Measurements from ENCODE around the gene LRRK2.

LRRK2 gene

DNA sequence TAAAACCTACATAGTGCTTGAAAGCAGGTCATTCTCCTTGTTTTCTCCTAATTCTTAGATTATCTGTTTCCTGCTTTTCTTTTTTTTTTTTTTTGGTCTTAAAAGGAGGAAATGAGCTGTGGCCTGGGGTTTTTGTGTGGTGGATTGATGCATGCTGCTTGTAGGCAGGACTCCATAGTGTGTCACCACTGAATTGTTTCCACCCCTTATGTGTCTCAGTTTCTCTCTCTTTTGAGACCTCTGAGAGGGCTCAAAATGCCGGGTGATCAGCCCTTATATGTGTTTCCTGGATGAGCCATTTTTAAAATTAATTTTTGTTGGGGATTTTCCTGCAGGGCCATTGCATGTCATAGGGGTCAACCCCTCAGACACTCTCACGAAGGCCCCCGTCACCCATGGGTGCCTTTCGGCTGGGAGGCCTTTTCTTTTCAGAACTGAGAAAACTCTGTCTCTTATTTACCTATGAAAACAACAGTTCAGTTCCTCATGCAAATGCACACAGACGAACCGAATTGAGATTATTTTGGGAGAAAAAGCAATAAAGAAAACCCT lies 32.0 kb upstream of the LRRK2 start:
- peak; percentile 67 for FAIRE-seq
- TF ChIP-seq TAF1 (IDR thresholded peaks at IDR 0.05; ENCODE audit: low read depth, low read length) (no peak), POLR2A (IDR thresholded peaks at IDR 0.05; ENCODE audit: low read depth, low read length) (no peak), POLR2AphosphoS5 (IDR thresholded peaks at IDR 0.05; ENCODE audit: low read depth, low read length) (no peak), POU2F2 (IDR thresholded peaks at IDR 0.05; ENCODE audit: low read depth, low read length) (peak; percentile 53; the same call in 1 of the 2 replicates), PAX5 (IDR thresholded peaks at IDR 0.05; ENCODE audit: insufficient read depth, low read length, severe bottlenecking) (peak; percentile 86), SPI1 (IDR thresholded peaks at IDR 0.05; ENCODE audit: low read depth, low read length) (peak; percentile 73)
- DNase-seq (ENCODE audit: insufficient read length, low spot score) = no peak

GRCh38 chr12:40194846-40195245 lies 30.0 kb upstream of the LRRK2 start:
- FAIRE-seq = peak; percentile 5
- no peak for DNase-seq (ENCODE audit: insufficient read length, low spot score)
- TF ChIP-seq POU2F2 (IDR thresholded peaks at IDR 0.05; ENCODE audit: low read depth, low read length) = no peak
- TF ChIP-seq POLR2A (IDR thresholded peaks at IDR 0.05; ENCODE audit: low read depth, low read length) = no peak
- TF ChIP-seq POLR2AphosphoS5 (IDR thresholded peaks at IDR 0.05; ENCODE audit: low read depth, low read length) = no peak
- no peak for TF ChIP-seq PAX5 (IDR thresholded peaks at IDR 0.05; ENCODE audit: insufficient read depth, low read length, severe bottlenecking)
- no peak for TF ChIP-seq TAF1 (IDR thresholded peaks at IDR 0.05; ENCODE audit: low read depth, low read length)
- no peak for TF ChIP-seq SPI1 (IDR thresholded peaks at IDR 0.05; ENCODE audit: low read depth, low read length)

DNA sequence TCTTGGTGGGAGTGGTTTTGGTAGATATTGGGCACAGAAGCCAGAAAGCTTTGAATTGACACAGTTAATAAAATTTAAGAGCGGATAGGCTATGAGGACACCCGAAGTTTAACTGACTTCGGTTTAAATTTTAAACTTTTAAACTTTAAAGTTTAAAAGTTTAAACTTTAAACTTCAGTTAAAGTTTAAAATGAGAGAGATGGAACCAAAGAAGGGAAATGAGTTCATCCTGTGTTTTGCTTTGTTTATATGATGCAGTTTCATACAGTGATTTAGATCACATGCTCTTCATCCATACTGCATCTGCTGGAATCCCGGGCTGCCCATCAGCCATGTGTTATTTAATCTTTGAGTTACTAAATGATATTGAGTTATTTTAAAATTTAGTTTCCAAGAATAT lies 27.2 kb upstream of the LRRK2 start:
- TF ChIP-seq POU2F2 (IDR thresholded peaks at IDR 0.05; ENCODE audit: low read depth, low read length) (no peak), SPI1 (IDR thresholded peaks at IDR 0.05; ENCODE audit: low read depth, low read length) (no peak), POLR2AphosphoS5 (IDR thresholded peaks at IDR 0.05; ENCODE audit: low read depth, low read length) (no peak), TAF1 (IDR thresholded peaks at IDR 0.05; ENCODE audit: low read depth, low read length) (no peak), PAX5 (IDR thresholded peaks at IDR 0.05; ENCODE audit: insufficient read depth, low read length, severe bottlenecking) (no peak), POLR2A (IDR thresholded peaks at IDR 0.05; ENCODE audit: low read depth, low read length) (no peak)
- DNase-seq (ENCODE audit: insufficient read length, low spot score) (no peak), FAIRE-seq (no peak)

DNA sequence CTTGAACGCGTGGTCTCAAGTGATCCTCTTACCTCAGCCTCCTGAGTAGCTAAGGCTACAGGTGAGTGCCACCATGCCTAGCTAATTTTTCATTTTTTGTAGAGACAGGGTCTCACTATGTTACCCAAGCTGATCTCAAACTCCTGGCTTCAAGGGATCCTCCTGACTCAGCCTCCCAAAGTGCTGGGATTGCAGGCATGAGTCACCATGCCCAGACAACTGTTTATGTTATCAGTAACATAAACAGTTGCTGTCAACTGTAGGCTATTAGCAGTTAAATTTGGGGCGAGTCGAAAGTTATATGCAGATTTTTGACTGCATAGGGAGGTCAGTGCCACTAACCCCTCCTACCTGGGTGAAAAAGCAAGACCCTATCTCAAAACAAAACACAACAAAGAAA lies 26.2 kb upstream of the LRRK2 start:
- FAIRE-seq = no peak
- no peak for DNase-seq (ENCODE audit: insufficient read length, low spot score)
- no peak for TF ChIP-seq POLR2AphosphoS5 (IDR thresholded peaks at IDR 0.05; ENCODE audit: low read depth, low read length)
- no peak for TF ChIP-seq POU2F2 (IDR thresholded peaks at IDR 0.05; ENCODE audit: low read depth, low read length)
- no peak for TF ChIP-seq TAF1 (IDR thresholded peaks at IDR 0.05; ENCODE audit: low read depth, low read length)
- TF ChIP-seq SPI1 (IDR thresholded peaks at IDR 0.05; ENCODE audit: low read depth, low read length) = no peak
- TF ChIP-seq PAX5 (IDR thresholded peaks at IDR 0.05; ENCODE audit: insufficient read depth, low read length, severe bottlenecking) = no peak

- TF ChIP-seq POLR2A (IDR thresholded peaks at IDR 0.05; ENCODE audit: low read depth, low read length) = no peak
- no peak for TF ChIP-seq POLR2AphosphoS5 (IDR thresholded peaks at IDR 0.05; ENCODE audit: low read depth, low read length)
- no peak for TF ChIP-seq SPI1 (IDR thresholded peaks at IDR 0.05; ENCODE audit: low read depth, low read length)
- no peak for TF ChIP-seq POU2F2 (IDR thresholded peaks at IDR 0.05; ENCODE audit: low read depth, low read length)
- TF ChIP-seq TAF1 (IDR thresholded peaks at IDR 0.05; ENCODE audit: low read depth, low read length) = no peak
- no peak for TF ChIP-seq PAX5 (IDR thresholded peaks at IDR 0.05; ENCODE audit: insufficient read depth, low read length, severe bottlenecking)
- FAIRE-seq (no peak), DNase-seq (ENCODE audit: insufficient read length, low spot score) (no peak)
Observed at GRCh38 chr12:40202095-40203059, 22.4 kb upstream of the LRRK2 start.

- FAIRE-seq (no peak), DNase-seq (ENCODE audit: insufficient read length, low spot score) (no peak)
- TF ChIP-seq PAX5 (IDR thresholded peaks at IDR 0.05; ENCODE audit: insufficient read depth, low read length, severe bottlenecking) (no peak), POLR2A (IDR thresholded peaks at IDR 0.05; ENCODE audit: low read depth, low read length) (no peak), SPI1 (IDR thresholded peaks at IDR 0.05; ENCODE audit: low read depth, low read length) (no peak), TAF1 (IDR thresholded peaks at IDR 0.05; ENCODE audit: low read depth, low read length) (no peak), POLR2AphosphoS5 (IDR thresholded peaks at IDR 0.05; ENCODE audit: low read depth, low read length) (no peak)
Observed at GRCh38 chr12:40203060-40203430, 21.8 kb upstream of the LRRK2 start.

GRCh38 chr12:40204337-40204736 lies 20.5 kb upstream of the LRRK2 start:
- no peak for TF ChIP-seq TAF1 (IDR thresholded peaks at IDR 0.05; ENCODE audit: low read depth, low read length)
- TF ChIP-seq POLR2A (IDR thresholded peaks at IDR 0.05; ENCODE audit: low read depth, low read length) = no peak
- no peak for TF ChIP-seq POLR2AphosphoS5 (IDR thresholded peaks at IDR 0.05; ENCODE audit: low read depth, low read length)
- DNase-seq (ENCODE audit: insufficient read length, low spot score) (no peak), FAIRE-seq (no peak)

DNA sequence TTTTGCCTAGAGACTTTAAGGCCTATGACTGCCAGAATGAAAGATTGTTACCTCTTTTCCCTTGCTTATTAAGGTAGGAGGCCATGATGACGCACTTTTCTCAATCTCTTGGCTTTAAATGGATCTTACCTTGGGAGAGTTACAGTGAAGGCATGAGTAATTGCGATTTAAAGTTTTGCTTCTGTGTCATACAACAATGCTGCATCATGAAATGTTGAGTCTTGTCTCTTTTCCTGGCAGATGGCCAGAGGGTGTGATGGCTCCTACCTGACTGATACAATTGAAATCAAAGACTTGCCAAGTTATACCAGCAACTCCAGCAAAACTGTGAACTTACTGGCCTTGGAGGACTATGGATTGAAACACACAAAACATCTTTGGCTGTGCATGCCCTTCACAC lies 17.2 kb upstream of the LRRK2 start:
- no peak for TF ChIP-seq TAF1 (IDR thresholded peaks at IDR 0.05; ENCODE audit: low read depth, low read length)
- no peak for TF ChIP-seq POU2F2 (IDR thresholded peaks at IDR 0.05; ENCODE audit: low read depth, low read length)
- TF ChIP-seq PAX5 (IDR thresholded peaks at IDR 0.05; ENCODE audit: insufficient read depth, low read length, severe bottlenecking) = no peak
- TF ChIP-seq POLR2A (IDR thresholded peaks at IDR 0.05; ENCODE audit: low read depth, low read length) = no peak
- TF ChIP-seq POLR2AphosphoS5 (IDR thresholded peaks at IDR 0.05; ENCODE audit: low read depth, low read length) = no peak
- no peak for TF ChIP-seq SPI1 (IDR thresholded peaks at IDR 0.05; ENCODE audit: low read depth, low read length)
- FAIRE-seq = no peak
- no peak for DNase-seq (ENCODE audit: insufficient read length, low spot score)

DNA sequence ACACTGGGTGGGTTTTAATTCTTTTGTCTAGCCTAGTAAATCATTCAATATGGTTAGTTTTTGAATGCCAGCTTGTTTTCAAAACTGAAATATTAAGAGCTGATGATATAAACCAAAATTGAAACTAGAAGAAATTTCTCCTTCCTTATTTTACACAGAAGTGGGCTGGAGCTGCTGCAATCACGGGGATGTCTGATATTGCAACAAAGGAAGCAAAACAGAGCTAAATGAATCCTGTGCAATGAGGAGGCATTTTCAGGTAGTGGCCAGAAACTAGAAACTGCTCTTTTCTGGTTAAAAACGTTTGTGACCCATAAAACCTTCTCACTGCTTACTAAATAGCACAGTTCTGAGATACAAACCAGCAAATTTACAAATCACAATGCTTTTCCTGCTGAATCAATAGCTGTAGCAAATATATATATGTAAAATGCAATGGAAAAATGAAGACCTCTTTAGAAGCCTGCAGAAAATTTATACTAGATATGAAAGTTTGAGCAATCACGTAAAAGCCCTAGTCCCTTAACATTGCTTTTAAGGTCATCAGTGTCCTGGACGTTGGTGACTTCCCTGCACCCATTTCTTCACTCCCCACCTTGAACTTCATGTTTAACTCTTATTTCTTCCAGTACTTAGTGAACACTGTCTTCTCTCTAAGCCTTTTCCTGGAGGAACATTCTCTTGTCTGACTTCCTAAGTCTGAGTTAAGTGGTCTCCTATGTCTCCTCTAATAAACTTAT lies 15.9 kb upstream of the LRRK2 start:
- DNase-seq (ENCODE audit: insufficient read length, low spot score) (no peak), FAIRE-seq (no peak)

More for the DNA sequence above, 15.9 kb upstream of the LRRK2 start:
- TF ChIP-seq PAX5 (IDR thresholded peaks at IDR 0.05; ENCODE audit: insufficient read depth, low read length, severe bottlenecking) (no peak), SPI1 (IDR thresholded peaks at IDR 0.05; ENCODE audit: low read depth, low read length) (no peak), POLR2A (IDR thresholded peaks at IDR 0.05; ENCODE audit: low read depth, low read length) (no peak), POU2F2 (IDR thresholded peaks at IDR 0.05; ENCODE audit: low read depth, low read length) (no peak), TAF1 (IDR thresholded peaks at IDR 0.05; ENCODE audit: low read depth, low read length) (no peak), POLR2AphosphoS5 (IDR thresholded peaks at IDR 0.05; ENCODE audit: low read depth, low read length) (no peak)

All from GM12891 (cell line).